Subcutaneous adipose tissue (tissue), 4 donors: ENCODE data around the gene SLC47A1. TPM values are rescaled to one million over a fixed set of nuclear protein-coding genes. Genes with fewer than 3 reads are reported as not detected.

Experiments
- CTCF ChIP-seq: fragments of 450-650 bp; IDR thresholded peaks from one replicate; pipeline ENCODE4 v1.5.1; 2016; ENCODE audit warnings: low read depth, mild to moderate bottlenecking, control low read depth, antibody characterized with exemption, moderate library complexity
- total RNA-seq, 4 donors: library from RNA; depleted of rRNA; stranded (reverse); fragments of >200 nt; gene quantifications; one replicate each; pipeline ENCODE4 v1.1.0, GENCODE V29; 2016

The SLC47A1 gene
- total RNA-seq, 4 donors from 2014 or later, result 1.3 to 9.2 (median 3.8) TPM

- TF ChIP-seq CTCF, result no peak
Observed at GRCh38 chr17:19555746-19556145, 22.1 kb downstream of the SLC47A1 start.

- no peak for TF ChIP-seq CTCF
Observed at GRCh38 chr17:19558946-19559345, 25.3 kb downstream of the SLC47A1 start.

- TF ChIP-seq CTCF, result no peak
Observed at GRCh38 chr17:19561697-19562318, 28.2 kb downstream of the SLC47A1 start.

- TF ChIP-seq CTCF, result no peak
Observed at GRCh38 chr17:19565817-19566575, 32.3 kb downstream of the SLC47A1 start.

- TF ChIP-seq CTCF, result no peak
Observed at GRCh38 chr17:19567216-19568015, 33.8 kb downstream of the SLC47A1 start.

- no peak for TF ChIP-seq CTCF
Observed at GRCh38 chr17:19568016-19568350, 34.3 kb downstream of the SLC47A1 start.

- no peak for TF ChIP-seq CTCF
Observed at GRCh38 chr17:19569785-19570543, 36.3 kb downstream of the SLC47A1 start.
